Stimulated activated CD8-positive, alpha-beta memory T cell treated with anti-CD3 and anti-CD28 coated beads, Interleukin-2, amount 100 ng/mL, for 1 hour (primary cell): ENCODE results near the gene LGMN.
"Not testable (repeated sequence)": the region's sequence is repeated elsewhere in the genome, so short reads cannot be mapped to it uniquely, and the experiment has no call there.

Source experiments
- DNase-seq, 2 donors: peaks; one replicate each; pipeline ENCODE4 v3.0.0-alpha.2; 2020; ENCODE audit warnings: low read depth in 2 of 2

The LGMN gene

DNA sequence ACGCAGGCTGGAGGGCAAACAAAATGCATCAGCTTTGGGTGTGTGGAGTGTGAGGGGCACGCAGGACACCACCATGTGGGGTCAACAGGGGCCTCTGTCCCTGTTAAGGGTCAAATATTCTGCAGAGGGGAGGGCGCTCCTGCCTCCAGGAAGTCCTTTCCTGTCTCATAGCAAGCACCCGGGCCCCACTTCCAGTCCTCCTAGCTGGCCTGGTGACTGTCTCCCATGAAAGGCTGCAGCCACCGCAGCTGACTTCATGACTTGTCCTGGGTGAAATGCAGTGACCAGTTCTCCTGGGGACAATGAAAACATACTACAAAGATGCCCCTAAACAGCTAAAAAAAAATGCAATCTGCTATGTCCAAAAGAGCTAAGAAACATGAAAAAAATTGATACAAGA, 53.6 kb downstream of the LGMN start:
- no peak for DNase-seq

DNA sequence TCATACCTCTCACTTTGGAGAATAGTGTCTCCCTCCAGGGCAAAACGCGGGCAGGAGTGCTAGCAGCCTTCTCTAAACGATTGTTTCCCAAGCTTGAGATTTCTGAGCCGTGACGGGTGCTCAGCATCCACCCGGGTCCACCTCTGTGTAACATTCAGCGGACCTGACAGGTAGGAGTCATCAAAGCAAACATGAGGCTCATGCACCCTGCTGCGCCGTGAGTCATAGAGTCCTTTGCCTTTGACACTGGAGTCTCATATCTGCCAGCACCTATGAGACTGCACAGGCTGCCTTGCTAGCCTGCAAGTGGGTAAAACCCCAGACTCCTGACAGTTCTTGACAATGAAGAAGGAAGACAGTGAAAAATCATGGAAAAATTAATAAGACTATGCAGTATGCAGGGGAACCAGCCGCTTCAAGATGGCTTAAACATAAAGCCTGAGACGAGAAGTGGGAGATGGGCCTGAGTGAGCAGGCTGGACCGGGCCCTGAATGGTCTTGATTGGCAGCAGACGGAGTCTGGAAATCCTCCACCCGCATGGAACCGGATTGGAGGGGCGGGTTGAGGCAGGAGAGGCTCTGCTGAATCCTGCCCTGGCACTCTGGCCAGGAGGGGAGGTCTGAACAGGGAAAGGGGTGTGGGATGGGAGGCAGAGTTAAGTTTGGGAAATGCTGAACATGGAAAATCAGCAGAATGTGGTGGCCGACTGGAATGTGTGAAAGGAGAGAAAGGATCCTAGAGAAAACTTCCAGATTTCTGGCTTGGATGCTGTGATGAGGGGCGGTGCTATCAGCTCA, 54.2 kb downstream of the LGMN start:
- DNase-seq, result no peak

DNA sequence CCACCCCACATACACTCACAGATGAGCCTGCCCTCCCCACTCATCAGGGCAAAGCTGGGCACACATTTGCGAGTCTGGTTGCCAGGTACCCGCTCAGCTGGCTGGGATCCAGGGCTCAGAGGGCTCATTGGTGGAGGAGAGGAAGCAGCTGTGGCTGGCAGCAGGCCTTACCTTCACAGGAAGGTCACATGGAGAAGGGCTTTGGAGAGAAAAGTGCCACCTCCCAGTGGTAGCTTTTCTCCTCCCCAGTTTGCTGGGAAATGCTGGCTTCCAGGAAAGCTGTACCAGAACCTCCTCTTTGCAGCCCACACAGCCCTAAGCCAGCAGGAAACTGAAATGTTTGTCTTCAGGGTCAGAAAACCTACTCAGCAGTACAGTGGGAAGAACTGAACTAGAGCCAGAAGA, 55.6 kb downstream of the LGMN start:
- no peak for DNase-seq

DNA sequence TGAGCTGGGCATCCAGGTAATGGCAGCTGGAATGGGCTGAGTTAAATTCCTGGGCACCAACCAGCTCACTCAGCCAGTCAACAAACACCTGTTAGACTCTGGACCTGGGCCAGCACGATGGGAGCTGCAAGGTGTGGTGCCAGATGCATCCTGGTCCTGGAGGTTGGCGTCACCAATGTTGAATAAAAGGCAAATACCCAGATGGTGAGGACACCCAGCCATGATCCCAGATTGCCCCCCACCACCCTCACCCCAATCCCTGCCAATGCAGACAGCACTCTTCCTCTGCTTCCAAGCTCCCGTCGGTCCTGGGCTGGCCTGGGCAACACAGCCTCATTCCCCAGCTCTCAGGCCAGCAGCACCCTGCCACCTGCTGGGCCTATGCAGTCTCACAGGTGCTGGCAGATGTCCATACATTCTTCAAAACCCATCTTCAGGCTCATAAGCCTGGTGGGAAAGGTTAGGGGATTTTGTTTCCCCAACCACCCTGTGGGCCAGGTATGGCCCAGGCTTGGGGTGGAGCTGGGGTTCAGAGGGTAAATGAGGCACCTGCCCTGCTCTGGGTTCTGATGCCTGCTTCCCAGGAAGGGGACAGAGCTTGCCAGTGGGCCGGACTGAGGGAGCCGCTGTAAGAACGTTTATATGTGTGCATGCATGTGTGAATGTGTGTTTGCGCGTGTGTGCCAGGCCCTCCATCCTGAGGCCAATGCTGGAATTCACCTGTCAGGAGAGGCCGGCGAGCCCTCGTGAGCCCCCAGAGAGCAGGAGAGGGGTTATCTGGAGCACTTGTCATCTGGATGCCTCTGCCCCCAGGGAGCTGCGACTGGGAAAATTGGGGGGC, 58.0 kb downstream of the LGMN start:
- no peak for DNase-seq

DNA sequence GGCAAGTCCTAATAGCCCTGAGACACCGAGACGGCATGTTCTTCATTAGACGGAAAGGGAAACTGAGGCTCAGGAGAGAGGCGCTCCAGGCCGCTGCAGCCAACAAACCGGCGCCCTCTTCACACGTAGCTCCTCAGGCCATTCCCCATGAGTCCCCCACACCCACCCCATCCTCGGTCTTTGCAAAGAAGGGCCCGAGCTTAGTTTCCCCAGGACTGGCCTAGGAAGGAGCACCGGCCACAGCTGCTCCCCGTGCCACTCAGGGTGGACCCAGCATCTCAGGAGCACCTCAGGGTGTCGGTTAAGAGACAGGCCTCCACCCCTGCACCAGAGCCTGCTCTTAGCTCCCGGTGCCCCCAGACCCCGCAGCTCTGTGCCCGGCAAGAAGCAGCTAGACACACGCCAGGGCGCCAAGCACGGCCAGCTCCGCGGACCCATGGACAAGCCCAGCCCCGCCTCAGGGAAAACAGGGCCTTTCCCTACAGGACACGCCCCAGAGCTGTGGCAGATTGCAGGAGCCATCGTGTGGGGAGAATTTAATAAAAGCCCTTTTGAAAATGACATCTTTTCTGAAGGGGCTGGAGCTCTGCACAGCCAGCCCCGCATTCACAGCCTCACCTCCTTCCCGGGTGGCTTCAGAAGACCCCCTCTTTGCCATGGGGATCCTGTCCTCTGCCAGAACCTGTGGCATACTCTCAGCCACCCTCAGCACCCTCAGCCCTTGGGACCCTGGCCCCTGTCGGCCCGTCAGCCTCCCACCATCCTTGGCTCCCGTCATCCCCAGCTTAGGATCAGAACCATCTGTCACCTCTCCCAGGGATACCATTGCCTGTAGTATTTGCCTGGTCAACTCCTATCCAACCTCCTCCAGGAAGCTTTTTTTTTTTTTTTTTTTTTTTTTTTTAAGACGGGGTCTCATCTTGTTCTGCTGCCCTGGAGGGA, 59.7 kb downstream of the LGMN start:
- no peak for DNase-seq

DNA sequence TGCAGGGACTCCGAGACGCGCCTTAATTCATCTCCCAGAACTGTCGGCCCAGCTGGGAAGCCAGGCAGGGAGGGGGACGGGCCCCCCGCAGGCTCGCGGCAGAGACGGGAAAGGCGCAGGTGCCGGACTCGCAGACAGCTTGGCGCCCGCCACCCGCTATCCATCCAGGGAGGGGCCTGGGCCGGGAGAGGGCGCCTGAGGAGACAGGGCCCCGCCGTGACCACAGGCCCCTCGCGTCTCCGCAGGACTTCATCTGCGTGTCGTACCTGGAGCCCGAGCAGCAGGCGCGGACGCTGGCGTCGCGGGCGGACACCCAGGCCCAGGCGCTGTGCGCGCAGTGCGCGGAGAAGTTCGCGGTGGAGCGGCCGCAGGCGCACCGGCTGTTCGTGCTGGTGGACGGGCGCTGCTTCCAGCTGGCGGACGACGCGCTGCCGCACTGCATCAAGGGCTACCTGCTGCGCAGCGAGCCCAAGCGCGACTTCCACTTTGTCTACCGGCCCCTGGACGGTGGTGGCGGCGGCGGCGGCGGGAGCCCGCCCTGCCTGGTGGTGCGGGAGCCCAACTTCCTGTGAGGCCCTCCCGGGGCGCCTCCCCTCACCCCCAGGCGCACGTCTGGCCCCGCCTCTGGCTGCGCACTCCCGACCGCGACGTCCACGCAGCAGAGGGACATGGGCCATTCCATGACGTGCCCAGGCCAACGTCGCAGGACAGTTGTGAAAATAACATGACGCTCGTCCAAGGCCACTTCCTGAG, 60.6 kb downstream of the LGMN start:
- no peak for DNase-seq

DNA sequence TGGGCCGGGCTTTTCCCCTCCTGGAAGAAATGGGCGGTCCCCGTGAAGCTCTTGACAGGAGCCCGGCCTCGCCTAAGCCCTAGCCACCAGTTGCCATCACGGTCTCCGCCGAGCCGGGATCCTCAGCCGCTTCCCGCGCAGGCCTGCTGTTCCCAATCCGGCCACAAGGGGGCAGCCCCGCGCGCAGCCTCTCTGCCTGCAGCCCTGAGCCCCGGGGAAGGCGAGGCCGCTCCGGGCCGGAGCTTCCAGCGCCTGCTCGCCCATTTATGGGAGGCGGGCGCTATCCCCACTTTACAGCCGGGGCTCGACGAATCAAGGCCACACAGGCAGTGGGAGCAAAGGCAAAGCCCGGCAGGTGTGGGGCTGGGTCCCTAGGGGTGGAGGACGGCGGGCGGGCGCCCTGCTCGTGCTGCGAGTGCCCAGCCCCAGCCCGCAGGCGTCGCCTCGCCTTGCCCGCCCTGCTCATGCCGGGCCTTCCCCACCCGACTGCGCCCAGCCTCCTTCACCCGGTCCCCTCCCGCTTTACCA, 61.5 kb downstream of the LGMN start:
- DNase-seq, result peak; percentile 31 to 45

DNA sequence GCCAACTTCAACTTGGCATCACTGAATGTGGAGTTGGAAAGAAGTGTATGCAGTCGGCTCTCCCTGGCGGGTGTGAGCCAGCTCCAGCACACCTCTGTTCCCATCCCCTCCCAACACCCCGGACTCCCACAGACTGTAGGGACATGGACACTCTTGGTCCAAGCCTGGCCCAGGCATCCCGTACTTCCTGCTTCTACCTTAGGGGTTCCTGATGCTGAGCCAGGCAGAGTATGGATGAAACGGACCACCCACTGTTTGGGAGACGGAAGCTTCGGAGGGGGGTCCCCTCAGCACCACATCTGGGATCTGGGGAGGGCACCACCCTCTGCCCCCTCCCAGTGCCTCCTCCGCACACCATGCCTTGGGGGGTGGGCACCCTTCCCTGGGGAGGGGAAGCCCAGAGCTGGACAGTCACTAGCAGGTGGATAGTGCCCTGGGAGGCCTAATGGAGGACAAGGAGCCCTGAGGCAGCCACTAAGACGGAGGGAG, 62.0 kb downstream of the LGMN start:
- DNase-seq, result no peak

DNA sequence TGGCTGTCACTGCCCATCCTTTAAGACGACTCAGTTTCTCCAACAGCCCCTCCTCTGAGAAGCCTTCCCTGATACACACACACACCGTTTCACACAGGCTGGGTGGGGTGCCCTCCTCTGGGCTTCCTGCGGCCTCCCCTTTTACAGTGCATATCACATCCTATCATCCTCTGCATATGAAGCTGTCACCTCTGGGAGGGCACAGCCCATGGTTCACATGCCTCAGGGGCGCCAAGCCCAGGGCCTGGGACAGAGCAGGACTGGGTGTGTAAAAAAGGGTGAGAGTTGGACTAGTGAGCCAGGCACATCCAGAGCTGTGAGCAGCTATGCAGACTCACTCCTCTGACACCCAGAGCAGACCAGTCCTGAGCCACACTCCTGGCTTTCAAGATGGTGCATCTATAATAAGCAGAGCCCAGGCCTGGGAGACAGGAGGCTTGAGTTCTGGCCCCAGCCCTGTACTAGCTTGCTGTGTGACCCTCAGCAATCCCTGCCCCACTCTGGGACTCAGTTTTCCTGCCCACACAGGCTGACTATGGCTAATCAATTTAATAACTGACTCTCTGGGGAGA, 62.6 kb downstream of the LGMN start:
- no peak for DNase-seq

DNA sequence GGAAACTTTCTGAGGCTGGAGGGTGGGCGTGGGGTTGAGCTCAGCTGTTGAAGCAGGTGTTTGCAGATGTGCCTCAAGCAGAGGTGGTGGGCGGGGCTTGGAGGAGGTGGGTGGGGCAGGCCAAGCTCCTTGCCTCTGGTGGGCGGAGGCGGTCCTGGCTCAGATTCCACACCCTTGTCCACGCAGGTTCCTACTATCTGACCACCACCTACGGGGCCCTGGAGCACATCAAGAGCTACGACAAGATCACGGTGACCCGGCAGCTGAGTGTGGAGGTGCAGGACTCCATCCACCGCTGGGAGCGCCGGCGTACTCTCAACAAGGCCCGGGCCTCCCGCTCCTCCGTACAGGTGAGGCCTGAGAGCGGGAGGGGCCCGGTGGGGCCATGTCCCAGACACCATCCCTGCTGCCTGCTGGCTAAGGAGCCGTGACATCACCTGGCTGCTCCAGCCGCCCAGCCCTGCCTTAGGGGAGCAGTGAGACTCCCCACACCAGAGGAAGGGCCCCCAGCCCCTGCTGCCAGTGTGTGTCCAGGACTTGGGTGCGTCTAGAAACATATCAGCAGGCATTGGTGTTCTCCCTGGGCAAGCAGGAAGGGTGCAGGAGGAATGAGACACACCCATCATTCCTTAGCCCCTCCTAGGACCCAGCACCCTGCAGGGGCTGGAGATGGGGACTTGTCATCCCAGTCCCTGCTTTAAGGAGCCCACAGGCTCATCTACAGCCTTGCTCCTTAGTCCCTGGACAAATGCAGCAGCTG, 63.4 kb downstream of the LGMN start:
- no peak for DNase-seq

DNA sequence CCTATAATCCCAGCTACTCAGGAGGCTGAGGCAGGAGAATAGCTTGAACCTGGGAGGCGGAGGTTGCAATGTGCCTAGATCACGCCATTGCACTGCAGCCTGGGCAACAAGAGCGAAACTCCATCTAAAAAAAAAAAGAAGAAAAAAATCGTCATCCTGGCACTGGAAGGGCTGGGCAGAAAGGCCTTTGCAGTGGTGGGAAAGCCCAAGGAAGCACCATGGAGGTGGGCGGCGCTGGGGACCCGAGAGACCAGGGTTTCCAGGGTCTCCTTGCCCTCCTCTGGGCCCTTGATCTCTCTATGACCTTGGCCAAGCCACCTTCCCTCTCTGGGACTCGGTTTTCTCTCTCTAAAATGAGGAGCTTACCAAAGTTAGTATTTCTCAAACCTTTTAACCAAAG, 65.4 kb downstream of the LGMN start:
- no peak for DNase-seq

DNA sequence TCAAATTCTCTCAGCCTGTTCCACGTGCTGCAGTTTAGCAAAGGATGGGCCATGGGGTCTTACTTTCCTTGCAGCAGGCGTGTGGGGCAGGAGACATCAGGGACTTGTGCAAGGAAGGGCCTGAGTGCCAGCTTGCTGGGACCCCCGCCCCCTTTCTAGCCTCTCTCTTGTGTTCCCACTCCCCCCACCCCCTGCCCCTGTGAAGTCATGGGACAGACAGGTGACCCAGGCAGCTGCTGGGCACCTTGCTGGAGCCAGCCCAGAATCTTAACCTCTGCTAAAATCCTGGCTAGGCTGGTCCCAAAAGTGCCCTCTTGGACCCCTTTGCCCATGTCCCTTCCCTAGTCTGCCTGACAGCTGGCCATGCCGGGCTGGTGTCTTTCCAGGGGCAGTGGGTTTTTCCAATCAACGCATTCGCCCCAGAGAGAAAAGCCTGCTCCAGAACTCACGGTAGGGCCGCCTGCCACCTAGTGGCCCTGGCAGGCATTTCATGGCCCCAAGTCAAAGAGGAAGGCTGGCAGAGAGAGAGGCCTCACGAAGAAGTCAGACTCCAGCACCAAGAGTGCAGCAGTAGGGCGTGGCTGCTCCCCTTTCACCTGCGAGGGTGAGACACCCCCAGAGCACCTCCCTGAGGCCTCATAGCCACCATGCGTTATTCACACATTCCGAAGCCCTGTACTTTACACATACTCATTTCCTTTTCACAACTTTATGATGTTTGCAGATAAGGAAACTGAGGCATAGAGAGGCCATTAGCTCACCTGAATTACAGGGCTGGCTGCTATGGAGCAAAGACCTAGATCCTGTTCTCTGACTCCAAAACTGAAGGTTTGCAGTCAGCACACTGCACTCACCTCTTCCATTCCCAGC, 67.4 kb downstream of the LGMN start:
- peak; percentile 30 to 51 for DNase-seq

DNA sequence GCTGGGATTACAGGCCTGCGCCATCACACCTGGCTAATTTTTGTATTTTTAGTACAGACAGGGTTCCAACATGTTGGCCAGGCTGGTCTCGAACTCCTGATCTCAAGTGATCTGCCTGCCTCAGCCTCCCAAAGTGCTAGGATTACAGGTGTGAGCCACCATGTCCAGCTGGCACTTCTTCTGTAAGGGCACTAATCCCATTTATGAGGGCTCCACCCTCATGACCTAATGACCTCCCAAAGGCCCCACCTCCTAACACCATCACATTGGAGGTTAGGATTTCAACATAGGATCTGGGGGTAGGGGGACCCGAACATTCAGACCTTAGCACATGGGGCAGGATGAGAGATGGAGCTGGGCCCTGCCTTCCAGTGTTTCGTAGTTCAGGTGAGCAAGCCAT, 68.1 kb downstream of the LGMN start:
- DNase-seq, result not testable (repeated sequence)

DNA sequence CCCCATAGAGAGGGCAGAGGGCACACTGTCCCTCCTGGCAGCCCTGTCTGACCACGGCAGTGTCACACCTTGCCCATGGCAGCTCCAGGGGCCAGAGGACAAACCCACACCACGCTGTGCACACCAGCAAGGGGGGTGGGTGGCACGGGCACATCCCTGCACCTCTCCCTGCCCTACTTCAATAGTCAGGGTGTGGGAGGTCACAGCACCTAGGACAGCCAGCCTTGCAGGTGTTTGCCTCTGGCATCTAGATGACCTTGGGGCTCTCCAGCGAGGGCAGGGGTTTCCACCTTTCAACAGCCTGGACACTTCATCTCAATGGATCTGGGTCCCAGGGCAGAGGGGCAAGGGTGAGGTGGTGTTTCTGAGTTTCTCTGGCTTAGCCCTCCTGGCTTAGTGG, 69.2 kb downstream of the LGMN start:
- no peak for DNase-seq

DNA sequence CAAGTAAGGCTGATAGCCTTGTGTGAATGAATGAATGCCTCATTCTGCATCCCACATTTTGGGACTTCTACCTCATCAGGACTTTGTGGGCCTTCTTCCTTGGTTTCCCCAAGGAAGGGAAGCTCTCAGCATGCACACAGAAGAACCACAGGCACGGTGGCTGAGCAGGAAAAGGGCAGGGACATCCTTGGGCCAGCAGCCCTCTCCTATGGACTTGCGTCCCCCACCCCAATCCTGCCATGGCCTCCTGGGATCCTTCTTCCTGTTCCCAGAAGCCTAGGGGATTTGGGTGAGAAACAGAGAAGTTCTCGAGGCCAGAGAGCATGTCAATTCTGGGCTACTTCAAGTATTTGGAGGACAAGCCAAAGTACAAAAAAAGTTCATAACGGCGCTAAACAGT, 69.7 kb downstream of the LGMN start:
- DNase-seq, result no peak

DNA sequence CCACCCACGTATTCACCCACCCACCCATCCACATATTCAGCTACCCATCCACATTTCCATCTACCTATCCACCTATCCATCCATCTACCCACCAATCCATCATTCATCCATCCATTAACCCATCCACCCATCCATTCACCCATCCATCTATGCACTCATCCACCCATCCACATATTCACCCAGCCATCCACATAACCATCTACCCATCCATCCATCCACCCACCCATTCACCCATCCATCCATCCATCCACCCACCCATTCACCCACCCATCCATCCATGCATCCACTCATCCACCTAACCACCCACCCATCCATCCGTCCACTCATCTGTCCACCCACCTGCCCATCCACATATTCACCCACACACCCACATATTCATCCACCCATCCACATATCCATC, 70.5 kb downstream of the LGMN start:
- no peak for DNase-seq

DNA sequence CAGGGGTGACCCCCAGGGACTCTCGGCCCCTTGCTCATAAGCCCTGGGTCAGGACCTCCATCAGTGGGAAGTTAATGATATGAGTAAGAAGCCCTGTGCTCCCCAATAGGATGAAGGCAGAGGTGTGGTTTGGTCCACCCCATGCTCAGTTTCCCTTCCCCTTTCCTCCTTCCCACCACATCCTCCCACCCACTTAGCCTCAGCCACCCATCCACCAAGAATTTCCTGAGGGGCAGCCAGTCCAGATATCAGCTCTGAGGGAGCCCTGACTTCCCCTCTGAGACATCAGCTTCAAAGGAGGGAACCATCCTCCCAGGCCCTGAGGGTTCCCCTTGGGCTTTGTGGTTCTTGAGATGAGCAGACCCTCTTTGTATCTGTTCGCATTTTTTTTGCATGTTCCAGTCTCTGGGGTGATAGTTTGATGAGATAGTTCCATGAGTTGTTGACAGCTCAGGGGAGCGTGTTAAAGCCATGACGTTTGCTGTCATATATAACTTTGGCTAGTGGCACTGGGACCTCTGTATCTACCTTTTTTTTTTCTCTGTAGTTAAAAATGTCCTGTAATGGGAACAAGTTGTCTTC, 71.2 kb downstream of the LGMN start:
- no peak for DNase-seq

DNA sequence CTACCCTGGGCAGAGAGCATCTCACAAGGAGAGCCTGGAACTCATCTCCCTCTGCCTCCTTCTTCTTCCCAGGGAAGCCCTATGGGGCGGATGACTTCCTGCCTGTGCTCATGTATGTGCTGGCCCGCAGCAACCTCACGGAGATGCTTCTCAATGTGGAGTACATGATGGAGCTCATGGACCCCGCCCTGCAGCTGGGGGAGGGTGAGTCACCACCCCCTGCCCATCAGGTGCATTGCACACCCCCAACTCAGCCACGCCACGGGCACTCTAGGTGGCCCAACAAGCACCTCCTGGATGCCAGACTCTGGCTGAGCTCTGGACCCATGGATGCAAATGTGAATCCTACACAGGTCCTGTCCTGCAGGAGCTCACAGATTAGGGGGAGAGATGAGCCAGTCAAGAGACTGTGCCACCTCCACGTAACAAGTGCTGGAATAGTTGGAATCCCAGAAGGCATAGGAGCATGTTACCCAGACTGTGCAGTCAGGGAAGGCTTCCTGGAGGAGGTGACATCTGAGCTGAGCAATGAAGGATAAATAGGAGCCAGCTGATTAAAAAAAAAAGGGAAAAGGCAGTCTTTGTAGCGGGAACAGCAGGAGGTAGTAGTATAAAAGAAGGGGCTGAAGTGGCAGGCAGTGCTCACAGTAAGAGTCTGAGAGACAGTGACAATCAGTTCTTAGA, 71.9 kb downstream of the LGMN start:
- DNase-seq, result no peak
